Chondrocyte (in vitro differentiated cells): ENCODE measurements around the gene PNMA8B. TPM values are rescaled to one million over a fixed set of nuclear protein-coding genes. Genes with fewer than 3 reads are reported as not detected.

ENCODE experiments used
- DNase-seq: peaks from one replicate; pipeline ENCODE4 v3.0.0; 2021; ENCODE audit warnings: mixed read lengths, low spot score
- H3K27ac Mint-ChIP-seq: one replicate; pipeline ENCODE4 v1.8.0; 2021; ENCODE audit warnings: mild to moderate bottlenecking, moderate library complexity, mixed read lengths; ENCODE audit not compliant: unreplicated experiment
- H3K27me3 Mint-ChIP-seq: 2 replicates; pipeline ENCODE4 v1.8.0; 2021; ENCODE audit warnings: low read depth, mixed read lengths
- H3K36me3 Mint-ChIP-seq: 2 replicates; pipeline ENCODE4 v1.8.0; 2021; ENCODE audit warnings: low read depth, mixed read lengths
- H3K4me1 Mint-ChIP-seq: 2 replicates; pipeline ENCODE4 v1.8.0; 2021; ENCODE audit warnings: low read depth, mild to moderate bottlenecking, mixed read lengths
- H3K4me3 Mint-ChIP-seq: one replicate; pipeline ENCODE4 v1.8.0; 2021; ENCODE audit warnings: mild to moderate bottlenecking, moderate library complexity, mixed read lengths; ENCODE audit not compliant: unreplicated experiment
- H3K9me3 Mint-ChIP-seq: 2 replicates; pipeline ENCODE4 v1.8.0; 2021; ENCODE audit warnings: low read depth, mixed read lengths
- total RNA-seq: library from RNA; stranded (reverse); gene quantifications from 3 replicates; pipeline ENCODE4 v1.2.1, GENCODE V29; 2021
- TF ChIP-seq, protein P1 (sequence below): fragments of 200-600 bp; sonication (generic); IDR thresholded peaks from 2 replicates; pipeline ENCODE4 v1.5.0; 2021; ENCODE audit warnings: antibody characterized with exemption, mild to moderate bottlenecking, moderate library complexity

PNMA8B gene
- total RNA-seq, 1 donor from 2014 or later: 2.2 TPM

DNA sequence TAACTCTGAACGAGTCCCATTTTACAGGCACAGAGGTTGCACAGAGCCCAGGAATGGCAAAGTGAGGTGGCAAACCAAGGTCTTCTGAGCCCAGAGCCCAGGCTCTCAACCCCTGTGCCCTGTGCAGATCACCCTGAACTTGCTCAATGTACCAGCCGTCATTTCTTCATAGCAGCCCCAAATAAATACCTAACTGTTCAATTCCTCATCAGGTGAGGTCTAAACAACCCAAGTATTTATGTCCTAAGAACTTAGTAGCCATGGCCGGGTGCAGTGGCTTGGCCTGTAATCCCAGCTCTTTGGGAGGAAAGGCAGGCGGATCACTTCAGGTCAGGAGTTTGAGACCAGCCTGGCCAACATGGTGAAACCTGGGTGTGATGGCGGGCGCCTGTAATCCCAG lies 21.8 kb upstream of the PNMA8B start:
- H3K9me3 Mint-ChIP-seq: no peaks in the 10 kb centered on the region
- H3K4me3 Mint-ChIP-seq: no peak overlapping the region
- peaks cover 10% of the 10 kb centered on the region for H3K4me1 Mint-ChIP-seq
- TF ChIP-seq, protein P1, sequence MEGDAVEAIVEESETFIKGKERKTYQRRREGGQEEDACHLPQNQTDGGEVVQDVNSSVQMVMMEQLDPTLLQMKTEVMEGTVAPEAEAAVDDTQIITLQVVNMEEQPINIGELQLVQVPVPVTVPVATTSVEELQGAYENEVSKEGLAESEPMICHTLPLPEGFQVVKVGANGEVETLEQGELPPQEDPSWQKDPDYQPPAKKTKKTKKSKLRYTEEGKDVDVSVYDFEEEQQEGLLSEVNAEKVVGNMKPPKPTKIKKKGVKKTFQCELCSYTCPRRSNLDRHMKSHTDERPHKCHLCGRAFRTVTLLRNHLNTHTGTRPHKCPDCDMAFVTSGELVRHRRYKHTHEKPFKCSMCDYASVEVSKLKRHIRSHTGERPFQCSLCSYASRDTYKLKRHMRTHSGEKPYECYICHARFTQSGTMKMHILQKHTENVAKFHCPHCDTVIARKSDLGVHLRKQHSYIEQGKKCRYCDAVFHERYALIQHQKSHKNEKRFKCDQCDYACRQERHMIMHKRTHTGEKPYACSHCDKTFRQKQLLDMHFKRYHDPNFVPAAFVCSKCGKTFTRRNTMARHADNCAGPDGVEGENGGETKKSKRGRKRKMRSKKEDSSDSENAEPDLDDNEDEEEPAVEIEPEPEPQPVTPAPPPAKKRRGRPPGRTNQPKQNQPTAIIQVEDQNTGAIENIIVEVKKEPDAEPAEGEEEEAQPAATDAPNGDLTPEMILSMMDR: no peak
- H3K27ac Mint-ChIP-seq: no peak overlapping the region
- no peaks in the 10 kb centered on the region for H3K36me3 Mint-ChIP-seq
- peaks cover 6% of the 10 kb centered on the region for H3K27me3 Mint-ChIP-seq
- DNase-seq: no peak

DNA sequence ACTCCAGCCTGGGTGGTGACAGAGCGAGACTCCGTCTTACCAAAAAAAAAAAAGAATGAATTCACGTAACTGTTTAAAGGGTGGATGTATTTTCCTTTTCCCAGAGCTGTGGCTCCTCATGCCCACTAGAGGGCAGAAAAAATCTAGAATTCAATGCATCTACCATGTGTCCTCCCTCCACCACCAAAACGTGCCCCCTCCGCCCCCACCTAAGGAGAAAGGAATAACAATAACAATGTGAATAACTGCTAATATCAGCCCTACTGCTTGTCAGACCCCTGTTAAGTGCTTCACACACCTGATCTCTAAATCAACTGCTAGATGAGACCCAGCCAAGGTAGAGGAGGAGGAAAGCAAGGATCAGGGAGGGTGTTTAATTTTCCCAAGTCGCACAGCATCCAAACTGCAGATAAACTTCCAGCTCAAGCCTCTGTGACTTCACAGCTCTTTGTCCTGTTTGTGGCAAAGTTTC lies 20.2 kb upstream of the PNMA8B start:
- no peak for DNase-seq
- TF ChIP-seq, protein P1: peak; percentile 86
- H3K27ac Mint-ChIP-seq: no peak overlapping the region
- H3K9me3 Mint-ChIP-seq: peaks cover 8% of the 10 kb centered on the region
- peaks cover 3% of the 10 kb centered on the region for H3K36me3 Mint-ChIP-seq
- peaks cover 5% of the 10 kb centered on the region for H3K4me1 Mint-ChIP-seq
- peaks cover 6% of the 10 kb centered on the region for H3K27me3 Mint-ChIP-seq
- no peak overlapping the region for H3K4me3 Mint-ChIP-seq

DNA sequence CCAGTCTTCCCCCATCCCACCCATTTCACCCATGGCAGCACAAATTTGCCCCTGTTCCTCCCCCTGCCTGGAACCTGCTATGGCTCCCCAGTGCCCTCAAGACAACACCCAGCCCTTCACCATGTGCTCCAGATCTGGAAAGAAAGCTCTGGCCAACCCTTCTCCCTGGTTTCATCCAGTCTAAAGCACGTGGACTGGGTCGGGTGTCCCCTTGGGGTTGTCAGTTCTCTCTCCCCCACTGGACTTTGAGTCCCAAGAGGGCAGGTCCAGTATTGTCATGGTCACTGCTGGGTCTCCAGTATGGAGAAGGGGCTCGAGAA lies 19.6 kb upstream of the PNMA8B start:
- Mint-ChIP-seq H3K9me3 (peaks cover 9% of the 10 kb centered on the region), H3K36me3 (peaks cover 4% of the 10 kb centered on the region), H3K27ac (no peak overlapping the region), H3K27me3 (peaks cover 6% of the 10 kb centered on the region), H3K4me3 (no peak overlapping the region), H3K4me1 (peaks cover 5% of the 10 kb centered on the region)
- TF ChIP-seq, protein P1: no peak
- no peak for DNase-seq

DNA sequence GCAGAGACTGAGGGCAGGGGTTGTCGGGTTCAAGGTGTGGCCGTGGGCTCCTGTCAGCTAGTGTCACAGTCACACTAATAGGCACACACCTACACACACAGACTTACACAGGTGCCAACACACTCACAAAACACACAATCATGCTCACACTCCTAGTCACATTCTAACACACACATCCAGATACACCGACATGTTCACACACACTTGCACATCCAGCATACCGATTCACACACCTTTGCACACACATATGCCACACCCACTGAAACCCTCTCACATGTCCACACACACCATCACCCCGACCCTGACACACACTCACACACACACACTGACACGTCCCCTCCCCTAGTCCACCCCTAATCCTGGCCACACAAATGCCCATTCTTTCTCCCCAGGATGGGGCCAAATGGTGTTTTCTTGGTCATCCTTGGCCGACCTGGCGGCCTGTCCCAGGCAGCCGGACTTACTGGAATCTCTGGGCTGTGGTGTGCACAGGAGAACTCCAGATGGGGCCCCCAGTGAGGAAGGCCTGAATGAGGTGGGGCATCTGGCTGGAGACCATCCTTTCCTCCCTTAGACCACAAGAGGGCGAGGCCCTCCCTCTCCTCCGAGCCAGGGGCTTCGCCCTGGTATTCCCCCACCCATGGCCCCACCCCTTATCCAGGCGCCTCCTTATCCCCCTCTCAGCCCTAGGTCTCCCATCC lies 19.1 kb upstream of the PNMA8B start:
- Mint-ChIP-seq H3K27me3 (peaks cover 6% of the 10 kb centered on the region), H3K4me1 (peaks cover 5% of the 10 kb centered on the region), H3K4me3 (no peak overlapping the region), H3K9me3 (peaks cover 9% of the 10 kb centered on the region), H3K36me3 (peaks cover 4% of the 10 kb centered on the region), H3K27ac (no peak overlapping the region)
- TF ChIP-seq, protein P1: no peak
- DNase-seq: no peak

DNA sequence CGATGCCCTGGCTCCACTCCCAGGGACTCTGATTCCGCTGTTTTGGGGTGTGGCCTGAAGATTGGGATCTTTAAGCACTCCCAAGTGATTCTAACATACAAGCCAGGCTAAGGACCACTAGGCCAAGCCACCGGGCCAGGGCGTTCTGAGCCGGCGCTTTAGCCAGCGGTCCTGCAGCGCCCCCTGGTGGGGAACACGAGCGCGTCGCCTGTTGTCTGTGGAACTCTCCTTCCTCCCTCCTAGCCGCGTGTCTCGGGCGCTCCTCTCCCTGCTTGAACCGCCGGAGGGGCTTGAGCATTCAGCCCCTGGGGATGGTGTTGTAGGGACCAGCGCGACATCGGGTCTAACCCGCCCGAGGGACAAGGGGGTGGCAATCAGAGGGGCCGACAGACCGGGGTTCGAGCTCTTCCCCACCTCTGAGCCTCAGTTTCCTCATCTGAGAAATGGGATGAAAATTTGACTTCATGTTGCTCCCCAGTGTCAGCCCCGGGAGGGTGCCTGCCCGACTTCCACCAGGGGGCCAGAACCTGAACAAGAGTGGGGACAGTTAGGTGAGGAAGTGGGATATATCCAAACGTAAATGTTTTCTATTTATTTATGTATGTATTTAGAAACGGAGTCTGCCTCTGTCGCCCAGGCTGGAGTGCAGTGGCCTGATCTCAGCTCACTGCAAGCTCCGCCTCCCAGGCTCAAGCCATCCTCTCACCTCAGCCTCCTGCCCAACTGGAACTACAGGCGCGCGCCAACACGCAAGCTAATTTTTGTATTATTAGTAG lies 18.0 kb upstream of the PNMA8B start:
- Mint-ChIP-seq H3K27me3 (peaks cover 6% of the 10 kb centered on the region), H3K9me3 (peaks cover 9% of the 10 kb centered on the region), H3K36me3 (peaks cover 4% of the 10 kb centered on the region), H3K27ac (peak overlapping the region; percentile 3), H3K4me3 (no peak overlapping the region), H3K4me1 (peaks cover 5% of the 10 kb centered on the region)
- DNase-seq: peak; percentile 93
- TF ChIP-seq, protein P1: peak; percentile 99
